Measurements from ENCODE around the gene RNF213.

DNA sequence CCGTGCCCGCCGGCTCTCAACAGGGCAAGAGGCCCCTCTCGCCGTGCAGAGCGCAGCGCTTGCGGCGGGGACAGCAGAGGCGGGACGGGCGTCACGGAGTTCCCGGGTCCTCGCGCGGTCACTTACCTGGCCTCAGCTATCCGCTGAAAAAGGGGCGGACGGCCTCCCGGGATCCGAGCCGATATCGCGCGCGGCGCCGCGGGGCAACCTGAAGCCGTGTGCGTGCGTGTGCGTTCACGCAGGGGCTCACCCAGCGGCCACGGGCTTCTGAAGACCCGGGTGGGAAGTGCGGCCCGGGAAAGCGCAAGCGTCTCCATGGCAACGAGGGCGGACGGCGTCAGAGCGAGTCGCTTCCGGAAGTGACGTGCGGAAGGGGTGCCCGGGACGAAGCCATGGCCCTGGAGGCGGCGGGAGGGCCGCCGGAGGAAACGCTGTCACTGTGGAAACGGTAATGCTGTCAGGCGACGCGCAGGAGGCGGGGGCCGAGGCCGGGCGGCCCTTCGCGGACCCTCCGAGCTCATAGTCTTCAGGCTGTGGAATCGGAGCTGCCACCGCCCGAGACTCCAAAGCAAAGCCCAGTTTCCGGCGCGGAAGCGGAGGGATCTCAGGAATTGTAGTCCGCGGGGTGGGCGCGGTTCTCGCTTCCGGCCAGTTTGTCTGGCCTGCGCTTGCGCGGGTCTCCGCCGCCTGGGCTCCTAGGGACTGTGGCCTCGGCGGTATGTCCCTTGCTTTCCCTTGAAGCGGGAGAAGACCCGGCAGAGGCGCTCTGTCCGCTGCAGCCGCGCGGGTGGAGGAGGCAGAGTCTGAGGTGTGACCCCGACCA, 154.4 kb downstream of the RNF213 start, which contains the start of gene ENDOV:
- no peak for TF ChIP-seq TAF1 (conservative IDR thresholded peaks at IDR 0.05)
- TF ChIP-seq SP1 (IDR thresholded peaks at IDR 0.05), result peak; percentile 54
- no peak for TF ChIP-seq ATF3 (IDR thresholded peaks at IDR 0.05)
- peak; percentile 25 to 37 for TF ChIP-seq RXRA (IDR thresholded peaks at IDR 0.05)
- TF ChIP-seq, protein P1, sequence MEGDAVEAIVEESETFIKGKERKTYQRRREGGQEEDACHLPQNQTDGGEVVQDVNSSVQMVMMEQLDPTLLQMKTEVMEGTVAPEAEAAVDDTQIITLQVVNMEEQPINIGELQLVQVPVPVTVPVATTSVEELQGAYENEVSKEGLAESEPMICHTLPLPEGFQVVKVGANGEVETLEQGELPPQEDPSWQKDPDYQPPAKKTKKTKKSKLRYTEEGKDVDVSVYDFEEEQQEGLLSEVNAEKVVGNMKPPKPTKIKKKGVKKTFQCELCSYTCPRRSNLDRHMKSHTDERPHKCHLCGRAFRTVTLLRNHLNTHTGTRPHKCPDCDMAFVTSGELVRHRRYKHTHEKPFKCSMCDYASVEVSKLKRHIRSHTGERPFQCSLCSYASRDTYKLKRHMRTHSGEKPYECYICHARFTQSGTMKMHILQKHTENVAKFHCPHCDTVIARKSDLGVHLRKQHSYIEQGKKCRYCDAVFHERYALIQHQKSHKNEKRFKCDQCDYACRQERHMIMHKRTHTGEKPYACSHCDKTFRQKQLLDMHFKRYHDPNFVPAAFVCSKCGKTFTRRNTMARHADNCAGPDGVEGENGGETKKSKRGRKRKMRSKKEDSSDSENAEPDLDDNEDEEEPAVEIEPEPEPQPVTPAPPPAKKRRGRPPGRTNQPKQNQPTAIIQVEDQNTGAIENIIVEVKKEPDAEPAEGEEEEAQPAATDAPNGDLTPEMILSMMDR (IDR thresholded peaks at IDR 0.05; ENCODE audit: low read depth, low read length, missing input control), result no peak
- peak; percentile 52 for TF ChIP-seq MAX (IDR thresholded peaks at IDR 0.05)
- TF ChIP-seq, protein P2, sequence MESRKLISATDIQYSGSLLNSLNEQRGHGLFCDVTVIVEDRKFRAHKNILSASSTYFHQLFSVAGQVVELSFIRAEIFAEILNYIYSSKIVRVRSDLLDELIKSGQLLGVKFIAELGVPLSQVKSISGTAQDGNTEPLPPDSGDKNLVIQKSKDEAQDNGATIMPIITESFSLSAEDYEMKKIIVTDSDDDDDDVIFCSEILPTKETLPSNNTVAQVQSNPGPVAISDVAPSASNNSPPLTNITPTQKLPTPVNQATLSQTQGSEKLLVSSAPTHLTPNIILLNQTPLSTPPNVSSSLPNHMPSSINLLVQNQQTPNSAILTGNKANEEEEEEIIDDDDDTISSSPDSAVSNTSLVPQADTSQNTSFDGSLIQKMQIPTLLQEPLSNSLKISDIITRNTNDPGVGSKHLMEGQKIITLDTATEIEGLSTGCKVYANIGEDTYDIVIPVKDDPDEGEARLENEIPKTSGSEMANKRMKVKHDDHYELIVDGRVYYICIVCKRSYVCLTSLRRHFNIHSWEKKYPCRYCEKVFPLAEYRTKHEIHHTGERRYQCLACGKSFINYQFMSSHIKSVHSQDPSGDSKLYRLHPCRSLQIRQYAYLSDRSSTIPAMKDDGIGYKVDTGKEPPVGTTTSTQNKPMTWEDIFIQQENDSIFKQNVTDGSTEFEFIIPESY (IDR thresholded peaks at IDR 0.05), result no peak
- TF ChIP-seq, protein P3, sequence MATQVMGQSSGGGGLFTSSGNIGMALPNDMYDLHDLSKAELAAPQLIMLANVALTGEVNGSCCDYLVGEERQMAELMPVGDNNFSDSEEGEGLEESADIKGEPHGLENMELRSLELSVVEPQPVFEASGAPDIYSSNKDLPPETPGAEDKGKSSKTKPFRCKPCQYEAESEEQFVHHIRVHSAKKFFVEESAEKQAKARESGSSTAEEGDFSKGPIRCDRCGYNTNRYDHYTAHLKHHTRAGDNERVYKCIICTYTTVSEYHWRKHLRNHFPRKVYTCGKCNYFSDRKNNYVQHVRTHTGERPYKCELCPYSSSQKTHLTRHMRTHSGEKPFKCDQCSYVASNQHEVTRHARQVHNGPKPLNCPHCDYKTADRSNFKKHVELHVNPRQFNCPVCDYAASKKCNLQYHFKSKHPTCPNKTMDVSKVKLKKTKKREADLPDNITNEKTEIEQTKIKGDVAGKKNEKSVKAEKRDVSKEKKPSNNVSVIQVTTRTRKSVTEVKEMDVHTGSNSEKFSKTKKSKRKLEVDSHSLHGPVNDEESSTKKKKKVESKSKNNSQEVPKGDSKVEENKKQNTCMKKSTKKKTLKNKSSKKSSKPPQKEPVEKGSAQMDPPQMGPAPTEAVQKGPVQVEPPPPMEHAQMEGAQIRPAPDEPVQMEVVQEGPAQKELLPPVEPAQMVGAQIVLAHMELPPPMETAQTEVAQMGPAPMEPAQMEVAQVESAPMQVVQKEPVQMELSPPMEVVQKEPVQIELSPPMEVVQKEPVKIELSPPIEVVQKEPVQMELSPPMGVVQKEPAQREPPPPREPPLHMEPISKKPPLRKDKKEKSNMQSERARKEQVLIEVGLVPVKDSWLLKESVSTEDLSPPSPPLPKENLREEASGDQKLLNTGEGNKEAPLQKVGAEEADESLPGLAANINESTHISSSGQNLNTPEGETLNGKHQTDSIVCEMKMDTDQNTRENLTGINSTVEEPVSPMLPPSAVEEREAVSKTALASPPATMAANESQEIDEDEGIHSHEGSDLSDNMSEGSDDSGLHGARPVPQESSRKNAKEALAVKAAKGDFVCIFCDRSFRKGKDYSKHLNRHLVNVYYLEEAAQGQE (IDR thresholded peaks at IDR 0.05), result no peak
- no peak for TF ChIP-seq RAD21 (IDR thresholded peaks at IDR 0.05)

Measured in liver (tissue), 3 donors.